ENCODE measurements around the gene DCPS.
"Not testable (repeated sequence)": the region's sequence is repeated elsewhere in the genome, so short reads cannot be mapped to it uniquely, and the experiment has no call there.

Gene DCPS

DNA sequence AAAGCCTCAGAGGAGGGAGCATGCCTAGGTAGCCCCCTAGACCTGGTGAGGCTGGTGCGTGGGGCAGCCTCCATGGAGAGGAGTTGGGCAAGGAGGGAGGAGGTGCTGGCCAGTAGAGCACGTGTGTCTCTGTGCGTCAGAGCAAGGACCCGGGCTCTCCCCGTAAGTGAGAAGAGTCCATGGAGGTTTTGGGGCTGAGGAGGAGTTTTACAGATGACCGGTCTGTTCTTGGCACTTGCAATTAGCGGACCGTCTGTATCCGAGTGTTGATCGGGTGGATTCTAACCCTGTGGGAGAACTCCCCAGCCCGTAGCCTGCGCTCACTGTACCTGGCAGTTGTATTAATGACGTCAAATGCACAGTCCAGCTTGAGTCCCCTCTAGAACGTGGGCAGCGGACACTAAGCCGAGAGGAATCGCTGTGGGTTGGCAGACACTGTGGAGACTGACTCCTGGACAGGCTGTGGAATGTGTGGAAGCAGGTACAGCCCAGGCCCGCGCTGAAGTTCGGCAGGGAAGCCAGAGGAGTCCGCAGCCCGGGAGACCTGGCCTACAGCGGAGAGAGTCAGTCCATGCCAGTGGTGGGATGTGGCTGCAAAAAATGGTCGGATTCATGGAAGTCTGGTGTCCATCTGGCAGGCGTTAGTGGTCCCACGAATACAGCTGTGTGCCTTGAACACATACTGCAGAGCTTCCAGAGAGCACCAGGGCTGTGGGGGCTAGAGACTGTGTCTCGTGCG is 70.9 kb downstream of the DCPS start:
- not testable (repeated sequence) for H3K9ac ChIP-seq (ENCODE audit: low read length); H3K4me1 ChIP-seq (ENCODE audit: control insufficient read depth, insufficient read depth, low read length); H3K4me3 ChIP-seq (ENCODE audit: low read length); H3K27me3 ChIP-seq (ENCODE audit: control insufficient read depth, insufficient read depth, low read length); H3K9me3 ChIP-seq (ENCODE audit: control insufficient read depth, low read length); H3K36me3 ChIP-seq (ENCODE audit: control insufficient read depth, insufficient read depth, low read length)

DNA sequence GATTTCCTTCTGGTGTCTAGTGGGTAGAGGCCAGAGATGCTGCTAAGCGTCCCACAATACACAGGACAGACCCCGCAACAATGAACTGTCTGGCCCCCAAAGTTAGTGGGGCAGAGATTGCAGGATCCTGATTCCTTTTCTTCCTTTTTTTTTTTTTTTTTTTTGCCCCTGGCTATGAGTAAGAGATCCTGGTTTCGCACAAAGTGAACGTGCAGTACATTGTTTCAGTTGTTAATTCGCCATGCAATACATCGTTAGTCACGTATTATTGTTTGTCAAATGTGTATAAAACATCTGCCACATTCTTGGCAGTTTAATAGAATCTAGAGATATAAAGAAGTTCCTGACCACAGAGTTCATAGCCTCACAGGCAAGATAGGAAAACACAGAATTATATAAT is 71.9 kb downstream of the DCPS start:
- Histone ChIP-seq H3K27me3 (ENCODE audit: control insufficient read depth, insufficient read depth, low read length) (no peaks in the 10 kb centered on the region), H3K4me3 (ENCODE audit: low read length) (no peak overlapping the region), H3K9me3 (ENCODE audit: control insufficient read depth, low read length) (no peaks in the 10 kb centered on the region), H3K9ac (ENCODE audit: low read length) (no peak overlapping the region), H3K36me3 (ENCODE audit: control insufficient read depth, insufficient read depth, low read length) (no peaks in the 10 kb centered on the region), H3K4me1 (ENCODE audit: control insufficient read depth, insufficient read depth, low read length) (no peaks in the 10 kb centered on the region)

DNA sequence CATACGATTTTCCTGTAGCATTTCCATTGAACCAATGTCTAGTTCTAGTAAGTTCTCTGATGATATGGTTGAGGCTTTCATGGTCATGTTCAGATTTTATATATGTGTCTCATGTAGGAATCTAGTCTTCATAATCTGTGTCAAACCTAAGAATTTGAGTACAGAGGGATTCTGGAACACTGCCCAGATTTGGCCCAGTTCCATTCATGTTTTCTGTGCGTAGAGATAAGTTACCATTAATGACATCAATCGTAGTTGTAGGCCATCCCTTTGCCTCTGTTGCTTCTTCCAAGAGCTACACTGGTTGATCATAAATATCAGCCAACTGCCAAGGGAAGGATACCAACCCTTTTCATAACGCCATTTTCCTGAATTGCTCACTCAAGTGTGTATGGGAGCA is 74.9 kb downstream of the DCPS start:
- Histone ChIP-seq H3K9ac (ENCODE audit: low read length) (no peak overlapping the region), H3K4me1 (ENCODE audit: control insufficient read depth, insufficient read depth, low read length) (peaks cover 6% of the 10 kb centered on the region), H3K27me3 (ENCODE audit: control insufficient read depth, insufficient read depth, low read length) (no peaks in the 10 kb centered on the region), H3K36me3 (ENCODE audit: control insufficient read depth, insufficient read depth, low read length) (no peaks in the 10 kb centered on the region), H3K4me3 (ENCODE audit: low read length) (no peak overlapping the region), H3K9me3 (ENCODE audit: control insufficient read depth, low read length) (no peaks in the 10 kb centered on the region)

DNA sequence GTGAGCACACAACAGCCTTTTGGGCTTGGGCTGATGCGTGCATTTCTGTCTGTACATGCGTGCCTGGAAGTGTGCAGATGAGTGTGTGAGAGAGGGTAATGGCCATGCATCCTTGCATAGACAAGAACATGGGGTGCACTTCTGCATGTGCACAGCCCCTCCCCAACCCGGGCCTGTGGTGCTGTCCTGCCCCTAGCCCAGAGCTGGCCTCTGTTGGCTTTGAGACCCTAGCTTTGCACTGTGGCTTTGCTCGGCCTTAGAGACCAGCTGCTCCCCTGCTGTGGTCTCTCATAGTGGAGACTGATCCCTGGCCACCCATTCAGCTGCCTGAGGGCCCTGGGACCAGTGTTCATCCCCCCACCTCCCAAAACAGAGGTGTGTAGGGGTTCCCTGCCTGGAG is 77.0 kb downstream of the DCPS start:
- Histone ChIP-seq H3K9me3 (ENCODE audit: control insufficient read depth, low read length) (no peaks in the 10 kb centered on the region), H3K4me1 (ENCODE audit: control insufficient read depth, insufficient read depth, low read length) (peaks cover 11% of the 10 kb centered on the region), H3K4me3 (ENCODE audit: low read length) (no peak overlapping the region), H3K27me3 (ENCODE audit: control insufficient read depth, insufficient read depth, low read length) (no peaks in the 10 kb centered on the region), H3K36me3 (ENCODE audit: control insufficient read depth, insufficient read depth, low read length) (no peaks in the 10 kb centered on the region), H3K9ac (ENCODE audit: low read length) (no peak overlapping the region)

GRCh38 chr11:126381960-126382359 is 78.1 kb downstream of the DCPS start:
- H3K9me3 ChIP-seq (ENCODE audit: control insufficient read depth, low read length); H3K4me3 ChIP-seq (ENCODE audit: low read length); H3K36me3 ChIP-seq (ENCODE audit: control insufficient read depth, insufficient read depth, low read length); H3K27me3 ChIP-seq (ENCODE audit: control insufficient read depth, insufficient read depth, low read length); H3K9ac ChIP-seq (ENCODE audit: low read length): not testable (repeated sequence)
- peaks cover 22% of the 10 kb centered on the region for H3K4me1 ChIP-seq (ENCODE audit: control insufficient read depth, insufficient read depth, low read length)

DNA sequence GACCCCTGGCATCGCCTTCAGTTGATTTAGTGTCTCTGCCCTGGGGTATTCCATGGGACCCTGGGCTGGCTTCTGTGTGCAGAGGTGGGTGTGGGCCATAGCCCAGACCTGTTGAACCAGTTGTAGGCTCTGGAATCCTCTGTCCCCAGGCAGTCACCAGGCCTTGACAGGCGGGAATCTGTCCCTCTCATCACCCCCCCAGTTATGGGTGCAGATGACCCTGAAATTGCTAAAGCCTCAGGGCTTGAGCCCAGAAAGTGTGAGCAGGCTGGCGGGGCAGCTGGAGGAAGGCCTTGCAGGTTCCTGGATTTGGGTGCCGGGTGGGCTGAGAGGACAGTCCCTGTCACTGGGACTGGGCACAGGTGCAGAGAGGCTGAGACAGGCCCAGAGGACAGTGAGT is 78.8 kb downstream of the DCPS start:
- not testable (repeated sequence) for H3K9ac ChIP-seq (ENCODE audit: low read length); H3K27me3 ChIP-seq (ENCODE audit: control insufficient read depth, insufficient read depth, low read length); H3K4me3 ChIP-seq (ENCODE audit: low read length); H3K9me3 ChIP-seq (ENCODE audit: control insufficient read depth, low read length); H3K36me3 ChIP-seq (ENCODE audit: control insufficient read depth, insufficient read depth, low read length)
- peaks cover 25% of the 10 kb centered on the region for H3K4me1 ChIP-seq (ENCODE audit: control insufficient read depth, insufficient read depth, low read length)

DNA sequence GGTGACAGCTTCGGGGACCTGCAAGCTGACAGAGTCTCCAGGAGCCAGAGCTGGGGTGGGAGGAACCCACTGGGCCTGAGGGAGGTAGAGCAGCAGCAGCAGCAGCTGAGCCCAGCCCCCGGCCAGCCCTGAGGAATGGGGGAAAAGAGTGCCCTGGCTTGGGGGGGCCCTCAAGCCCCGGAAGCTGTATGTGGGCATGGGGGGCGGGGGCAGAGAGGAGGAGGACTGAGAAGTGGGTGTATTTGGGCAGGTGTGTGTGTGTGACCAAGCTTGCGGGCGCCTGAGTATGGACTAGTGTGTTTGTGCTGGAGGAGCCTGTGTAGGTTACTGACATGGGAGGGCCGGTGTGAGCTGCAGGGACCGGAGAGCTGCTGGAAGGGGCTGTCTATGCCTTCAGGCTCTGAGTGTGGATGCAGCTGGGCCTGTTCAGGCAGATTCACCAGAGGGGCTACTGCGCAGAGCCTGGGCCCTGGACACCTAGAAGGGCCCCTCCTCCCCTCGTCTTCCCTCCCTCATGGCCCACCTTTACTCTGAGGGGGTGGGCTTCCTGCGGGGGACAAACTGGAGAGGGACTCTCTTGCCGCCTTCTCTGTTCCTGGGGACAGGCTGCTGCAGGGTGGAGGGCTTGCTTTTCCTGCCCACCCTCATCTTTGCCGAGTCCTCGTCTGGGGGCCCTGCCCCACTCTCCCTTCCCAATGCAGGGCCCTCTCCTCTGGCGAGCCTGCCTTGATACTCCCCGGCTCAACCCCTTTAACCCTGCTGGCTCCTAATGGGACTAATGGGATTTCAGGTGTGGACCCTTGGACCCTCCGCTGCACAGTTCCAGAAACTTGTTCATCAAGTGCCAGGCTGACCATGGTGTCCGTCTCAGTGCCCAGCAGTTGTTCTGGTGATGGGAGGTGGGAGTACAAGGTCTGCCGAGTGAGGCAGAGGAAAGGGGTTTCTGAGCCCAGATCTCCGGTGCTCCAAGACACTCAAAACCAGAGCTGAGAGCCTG is 79.8 kb downstream of the DCPS start:
- no peaks in the 10 kb centered on the region for H3K27me3 ChIP-seq (ENCODE audit: control insufficient read depth, insufficient read depth, low read length)
- H3K4me1 ChIP-seq (ENCODE audit: control insufficient read depth, insufficient read depth, low read length): peaks cover 25% of the 10 kb centered on the region
- no peaks in the 10 kb centered on the region for H3K9me3 ChIP-seq (ENCODE audit: control insufficient read depth, low read length)
- H3K36me3 ChIP-seq (ENCODE audit: control insufficient read depth, insufficient read depth, low read length): no peaks in the 10 kb centered on the region
- H3K4me3 ChIP-seq (ENCODE audit: low read length): no peak overlapping the region
- H3K9ac ChIP-seq (ENCODE audit: low read length): no peak overlapping the region

DNA sequence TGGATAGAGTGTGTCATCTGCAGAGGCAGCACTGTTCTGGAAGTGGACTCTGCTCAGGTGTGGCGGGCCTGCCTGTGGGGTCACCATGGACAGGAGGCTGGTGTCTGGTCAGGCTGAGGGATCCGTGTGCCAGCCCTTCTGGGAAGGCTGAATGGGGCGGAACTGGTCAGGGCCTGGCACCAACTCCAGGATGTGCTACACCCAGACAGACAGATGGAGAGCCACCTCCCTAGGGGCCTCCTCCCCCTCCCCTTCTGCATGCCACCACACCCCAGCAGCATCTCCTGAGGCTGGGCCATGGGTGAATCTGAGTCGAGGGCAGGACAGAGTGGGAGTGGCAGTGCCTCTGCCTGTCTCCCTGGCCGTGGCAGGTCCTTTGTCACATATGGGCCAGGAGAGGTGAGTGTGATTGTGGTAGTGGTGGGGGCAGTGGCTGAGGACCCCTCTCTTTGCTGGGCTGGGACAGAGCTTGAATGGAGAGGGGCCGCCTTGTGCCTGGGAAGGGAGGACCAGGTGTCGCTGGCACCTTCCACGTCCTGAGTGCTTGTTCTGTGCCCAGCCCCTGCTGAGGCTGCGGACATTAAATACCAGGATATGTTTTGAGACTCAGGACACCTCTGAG is 80.7 kb downstream of the DCPS start:
- Histone ChIP-seq H3K4me3 (ENCODE audit: low read length) (no peak overlapping the region), H3K27me3 (ENCODE audit: control insufficient read depth, insufficient read depth, low read length) (no peaks in the 10 kb centered on the region), H3K4me1 (ENCODE audit: control insufficient read depth, insufficient read depth, low read length) (peaks cover 25% of the 10 kb centered on the region), H3K36me3 (ENCODE audit: control insufficient read depth, insufficient read depth, low read length) (no peaks in the 10 kb centered on the region), H3K9me3 (ENCODE audit: control insufficient read depth, low read length) (no peaks in the 10 kb centered on the region), H3K9ac (ENCODE audit: low read length) (no peak overlapping the region)

DNA sequence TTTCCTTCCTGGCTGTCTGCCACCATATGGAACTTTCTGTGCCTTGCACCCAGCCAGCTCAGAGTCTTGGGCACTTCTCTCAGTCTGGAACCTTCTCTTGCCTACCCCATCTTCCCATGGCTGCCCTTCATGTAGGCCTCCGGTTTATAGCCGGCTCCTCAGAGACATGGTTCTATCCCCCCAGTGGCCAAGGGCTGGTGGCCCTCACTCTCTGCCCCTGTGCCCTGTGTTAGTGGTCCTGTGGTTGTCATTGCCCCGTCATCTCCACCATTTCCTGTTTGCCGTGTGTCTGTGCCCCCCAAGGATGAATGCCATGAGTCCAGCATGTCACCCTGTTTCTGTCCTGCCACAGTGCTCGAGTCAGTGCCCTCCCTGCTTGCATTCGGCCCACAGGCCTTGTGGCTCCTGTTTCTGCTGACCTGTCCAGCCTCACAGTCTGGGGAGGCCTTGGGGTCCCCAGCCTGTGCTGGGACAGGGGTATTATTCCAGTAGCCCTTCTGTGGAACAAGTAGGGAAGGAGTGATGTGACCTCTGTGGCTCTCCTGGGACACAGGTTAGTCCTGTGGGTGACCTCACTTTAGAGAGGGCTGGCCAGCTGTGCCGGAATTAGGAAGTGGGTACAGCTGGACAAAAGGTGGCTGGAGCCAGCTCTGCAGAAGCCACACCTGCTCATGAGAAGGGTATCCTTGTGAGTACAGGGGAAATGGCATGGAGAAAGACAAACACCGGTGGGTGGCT is 82.3 kb downstream of the DCPS start:
- Histone ChIP-seq H3K9ac (ENCODE audit: low read length) (no peak overlapping the region), H3K4me3 (ENCODE audit: low read length) (no peak overlapping the region), H3K36me3 (ENCODE audit: control insufficient read depth, insufficient read depth, low read length) (no peaks in the 10 kb centered on the region), H3K4me1 (ENCODE audit: control insufficient read depth, insufficient read depth, low read length) (peaks cover 25% of the 10 kb centered on the region), H3K27me3 (ENCODE audit: control insufficient read depth, insufficient read depth, low read length) (no peaks in the 10 kb centered on the region), H3K9me3 (ENCODE audit: control insufficient read depth, low read length) (no peaks in the 10 kb centered on the region)

- H3K27me3 ChIP-seq (ENCODE audit: control insufficient read depth, insufficient read depth, low read length); H3K36me3 ChIP-seq (ENCODE audit: control insufficient read depth, insufficient read depth, low read length); H3K9ac ChIP-seq (ENCODE audit: low read length); H3K4me3 ChIP-seq (ENCODE audit: low read length); H3K9me3 ChIP-seq (ENCODE audit: control insufficient read depth, low read length): not testable (repeated sequence)
- peaks cover 25% of the 10 kb centered on the region for H3K4me1 ChIP-seq (ENCODE audit: control insufficient read depth, insufficient read depth, low read length)
Measured at GRCh38 chr11:126386729-126387071, 82.8 kb downstream of the DCPS start.

DNA sequence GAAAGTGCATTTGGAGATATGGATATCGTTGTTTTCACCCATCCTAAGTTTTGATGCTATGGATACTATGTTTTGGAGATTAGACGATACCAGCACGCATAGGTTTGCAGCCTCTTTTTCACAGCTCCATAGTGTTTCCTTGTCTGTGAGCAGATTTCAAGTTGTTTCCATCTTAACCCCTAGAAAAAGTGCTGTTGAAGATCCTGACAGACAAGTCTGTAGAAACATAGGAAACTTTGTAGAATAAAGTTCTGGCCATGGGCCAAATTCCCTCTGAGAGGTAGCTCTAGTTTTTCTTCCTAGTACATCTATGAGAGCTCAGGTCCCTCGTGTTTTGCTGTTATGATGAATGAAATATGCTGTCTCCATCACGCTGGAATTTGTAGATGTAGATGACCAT is 84.0 kb downstream of the DCPS start:
- H3K9ac ChIP-seq (ENCODE audit: low read length): no peak overlapping the region
- no peaks in the 10 kb centered on the region for H3K36me3 ChIP-seq (ENCODE audit: control insufficient read depth, insufficient read depth, low read length)
- no peaks in the 10 kb centered on the region for H3K9me3 ChIP-seq (ENCODE audit: control insufficient read depth, low read length)
- H3K4me1 ChIP-seq (ENCODE audit: control insufficient read depth, insufficient read depth, low read length): peaks cover 31% of the 10 kb centered on the region
- H3K27me3 ChIP-seq (ENCODE audit: control insufficient read depth, insufficient read depth, low read length): no peaks in the 10 kb centered on the region
- H3K4me3 ChIP-seq (ENCODE audit: low read length): no peak overlapping the region
